Medulla oblongata (tissue), 1 donor: ENCODE results near the gene SERINC5.
"Not testable (repeated sequence)": the region's sequence is repeated elsewhere in the genome, so short reads cannot be mapped to it uniquely, and the experiment has no call there.

Experiments used
- DNase-seq: peaks from one replicate; pipeline ENCODE4 v3.0.0-alpha.2; 2015; ENCODE audit errors: extremely low spot score

The SERINC5 gene

DNA sequence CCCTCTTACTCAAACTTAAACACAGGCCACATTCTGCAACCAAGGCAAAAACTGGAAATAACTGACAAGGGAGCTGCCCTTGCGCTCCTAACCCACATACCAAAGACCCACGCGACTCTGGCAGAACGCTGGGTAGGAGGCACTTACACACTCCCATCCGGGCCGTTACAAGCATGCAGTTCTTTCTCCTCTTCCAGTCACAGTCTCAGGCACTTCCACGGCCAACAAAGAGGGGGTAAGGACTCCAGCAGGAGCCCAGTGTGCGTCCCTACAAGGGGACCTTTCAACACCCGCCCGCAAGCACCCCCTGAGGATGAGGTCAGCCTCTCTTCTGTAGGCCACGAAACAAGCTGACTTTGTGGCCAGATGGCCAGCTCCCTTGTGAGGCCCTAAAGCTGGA lies 57.4 kb downstream of the SERINC5 start:
- DNase-seq = peak; percentile 90

DNA sequence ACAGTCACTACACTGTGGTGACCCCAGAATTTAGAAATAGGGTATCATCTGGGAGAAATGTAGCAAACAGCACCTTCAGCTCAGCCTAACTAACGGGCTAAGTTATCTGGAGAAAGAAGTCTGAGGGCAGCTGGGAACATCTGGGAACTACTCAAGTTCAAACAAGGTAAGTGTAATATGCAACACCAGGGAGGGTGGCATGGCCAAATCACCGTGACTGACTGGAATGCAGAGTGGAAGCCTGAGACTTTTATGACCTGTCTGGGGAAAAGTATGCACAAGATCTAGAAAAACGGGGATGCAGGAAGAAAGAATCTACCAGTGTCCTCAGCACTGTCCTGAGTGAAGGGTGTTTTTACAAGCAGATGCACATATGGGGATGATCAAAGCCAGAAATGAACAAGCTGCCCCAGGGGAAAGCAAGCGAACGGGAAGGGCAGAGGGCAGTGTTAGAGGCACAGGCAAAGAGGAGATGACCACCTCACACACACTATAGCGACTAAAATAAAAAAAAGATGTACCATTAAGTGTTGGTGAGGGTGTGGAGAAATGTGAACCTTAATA lies 59.9 kb downstream of the SERINC5 start:
- DNase-seq = no peak

DNA sequence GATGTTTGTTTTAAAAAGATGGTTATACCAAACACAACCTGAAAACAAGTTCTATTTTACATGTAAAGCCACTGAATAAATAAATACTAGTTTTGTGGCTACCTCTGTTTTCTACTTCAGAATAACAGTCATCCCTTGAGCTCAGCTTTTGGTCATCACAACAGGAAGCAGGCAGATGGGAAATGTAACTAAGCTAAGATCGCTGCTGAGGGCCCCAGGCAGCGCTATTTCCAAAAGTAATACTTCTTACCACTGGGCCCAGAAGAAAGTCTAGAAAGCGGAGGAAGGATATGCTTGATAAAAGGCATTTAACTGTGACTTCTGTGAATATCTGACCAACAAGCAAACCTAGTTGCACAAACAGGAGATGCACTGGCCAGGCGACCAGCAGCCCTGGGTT lies 61.4 kb downstream of the SERINC5 start:
- DNase-seq = no peak

DNA sequence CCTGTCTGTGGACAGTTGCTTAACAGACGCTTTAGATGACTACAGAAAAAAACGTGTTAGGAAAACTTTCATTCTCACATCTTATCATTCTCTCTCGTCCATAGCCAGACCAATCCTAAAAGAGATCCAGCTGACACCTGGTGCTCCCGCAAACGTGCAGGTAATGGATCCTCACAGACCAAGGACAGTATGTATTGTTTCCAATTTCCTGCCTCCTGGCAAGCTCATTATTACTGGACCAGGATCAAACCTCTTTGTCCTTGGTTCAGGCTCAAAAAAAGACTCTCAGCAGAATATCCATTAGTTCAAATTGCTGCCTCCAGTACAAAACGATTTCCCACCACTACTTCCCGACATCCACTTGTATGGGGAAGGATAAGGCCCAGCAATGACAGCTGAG lies 62.4 kb downstream of the SERINC5 start:
- no peak for DNase-seq

DNA sequence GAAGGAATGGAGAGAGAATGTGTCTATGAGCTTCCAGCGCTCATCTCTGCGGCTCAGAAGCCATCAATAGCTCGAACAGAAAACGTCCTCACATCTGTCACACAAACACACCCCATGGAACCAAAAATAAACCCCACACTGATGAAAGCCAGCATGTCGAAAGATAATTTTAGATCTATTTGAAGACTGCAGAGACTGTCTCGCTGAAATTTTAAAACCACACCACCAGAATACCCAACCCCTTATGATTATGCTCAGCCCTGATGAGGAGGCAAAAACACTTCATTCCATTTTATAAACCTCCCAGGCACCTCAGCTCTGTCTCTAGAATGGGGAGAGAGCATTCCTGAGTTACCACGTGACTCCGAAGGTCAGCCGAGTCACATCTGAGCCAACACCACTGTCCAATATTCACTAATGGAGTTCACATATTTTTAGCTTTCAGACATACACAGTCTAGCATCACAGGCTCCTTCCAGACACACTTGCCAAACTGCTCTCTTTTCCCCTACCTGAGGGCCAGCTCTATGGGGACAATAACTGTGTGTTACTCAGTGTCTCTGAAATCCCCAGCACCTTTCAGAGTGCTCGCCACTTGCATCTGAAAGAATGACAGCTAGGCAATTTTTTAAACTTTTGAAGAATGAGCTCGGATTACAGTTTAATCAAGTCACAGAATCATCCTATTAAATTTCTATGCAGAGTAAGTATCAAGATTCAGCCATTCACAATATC lies 63.2 kb downstream of the SERINC5 start:
- no peak for DNase-seq

DNA sequence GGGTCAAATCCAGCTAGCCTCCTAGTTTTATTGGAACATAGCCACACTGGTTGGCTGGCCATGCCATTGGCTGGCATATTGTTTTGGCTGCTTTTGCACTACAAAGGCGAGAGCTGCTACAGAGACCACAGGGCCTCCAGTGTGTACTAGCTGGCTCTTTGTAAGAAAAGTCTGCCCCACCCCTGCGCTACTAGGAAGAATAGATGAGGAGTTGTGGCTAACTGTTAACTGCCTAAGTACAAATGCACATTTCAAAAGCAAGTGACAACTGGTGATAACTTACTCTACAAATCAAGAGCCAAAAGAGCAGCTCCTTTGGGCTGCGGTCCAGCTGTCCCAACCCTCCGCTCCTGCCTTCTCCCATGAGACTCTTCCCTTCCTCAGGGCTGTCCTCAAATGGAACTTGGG lies 63.9 kb downstream of the SERINC5 start:
- DNase-seq = peak; percentile 79

DNA sequence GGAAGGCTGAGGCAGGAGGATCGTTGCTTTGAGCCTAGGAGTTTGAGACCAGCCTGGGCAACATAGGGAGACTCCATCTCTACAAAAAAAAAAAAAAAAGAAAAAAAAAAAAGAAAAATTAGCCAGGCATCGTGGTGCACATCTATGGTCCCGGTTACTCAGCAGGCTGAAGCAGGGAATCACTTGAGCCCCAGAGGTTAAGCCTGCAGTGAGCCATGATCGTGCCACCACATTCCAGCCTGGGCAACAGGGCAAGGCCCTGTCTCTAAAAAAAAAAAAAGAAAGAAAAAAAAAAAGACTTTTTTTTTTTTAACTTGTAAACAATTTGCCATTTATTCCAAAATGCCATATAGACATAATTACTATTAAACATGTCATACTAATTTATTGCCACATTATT lies 64.5 kb downstream of the SERINC5 start:
- DNase-seq = no peak

DNA sequence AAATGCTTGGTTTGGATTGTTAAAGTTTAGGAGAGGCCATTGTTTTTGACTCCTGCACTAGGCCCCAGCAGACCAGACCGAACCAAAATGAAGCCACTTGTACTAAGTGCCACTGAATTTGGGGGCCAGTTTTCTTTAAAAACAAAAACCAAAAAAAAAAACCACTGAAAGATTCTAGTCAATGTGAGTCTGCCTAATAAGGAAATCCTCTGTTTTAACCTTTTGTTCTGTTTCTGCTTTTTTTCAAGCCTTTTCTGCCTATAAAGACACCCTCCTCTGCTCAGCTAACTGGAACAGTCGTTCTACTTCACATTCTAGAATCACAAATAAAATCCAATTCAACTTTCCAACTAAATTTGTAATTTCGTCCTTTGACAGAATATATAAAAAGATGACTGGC lies 64.9 kb downstream of the SERINC5 start:
- no peak for DNase-seq

DNA sequence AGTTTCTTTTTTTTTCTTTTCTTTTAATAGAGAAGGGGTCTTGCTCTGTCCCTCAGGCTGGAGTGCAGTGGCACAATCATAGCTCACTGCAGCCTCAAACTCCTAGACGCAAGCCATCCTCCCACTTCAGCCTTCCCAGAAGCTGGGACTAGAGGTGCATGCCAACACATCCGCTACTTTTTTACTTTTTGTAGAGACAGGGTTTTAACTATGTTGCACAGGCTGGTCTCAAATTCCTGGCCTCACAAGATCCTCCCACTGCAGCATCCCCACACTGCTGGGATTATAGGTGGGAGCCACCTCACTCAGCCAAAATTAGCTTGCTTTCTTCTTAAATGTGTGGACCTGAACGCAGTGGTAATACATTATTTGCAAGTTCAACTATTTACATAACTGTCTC lies 66.1 kb downstream of the SERINC5 start:
- DNase-seq = no peak

DNA sequence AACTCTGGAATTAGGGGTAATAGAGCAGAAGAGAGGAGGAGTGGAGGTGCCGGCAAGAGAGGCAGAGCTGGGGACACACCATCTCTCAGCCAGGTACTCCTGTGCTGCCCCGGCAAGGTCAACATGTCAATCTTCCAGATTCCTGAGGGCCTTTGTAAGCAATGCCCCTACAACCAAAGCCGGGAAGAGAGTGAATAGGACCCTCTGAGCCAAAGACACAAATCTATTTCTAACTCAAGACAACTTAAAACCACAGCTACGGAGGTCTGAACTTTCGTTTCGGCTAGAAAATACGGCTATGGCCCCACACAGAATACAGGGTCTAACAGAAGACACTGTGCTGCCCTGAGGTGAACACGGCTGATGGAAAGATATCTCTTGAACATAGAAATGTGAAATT lies 66.6 kb downstream of the SERINC5 start:
- DNase-seq = no peak

DNA sequence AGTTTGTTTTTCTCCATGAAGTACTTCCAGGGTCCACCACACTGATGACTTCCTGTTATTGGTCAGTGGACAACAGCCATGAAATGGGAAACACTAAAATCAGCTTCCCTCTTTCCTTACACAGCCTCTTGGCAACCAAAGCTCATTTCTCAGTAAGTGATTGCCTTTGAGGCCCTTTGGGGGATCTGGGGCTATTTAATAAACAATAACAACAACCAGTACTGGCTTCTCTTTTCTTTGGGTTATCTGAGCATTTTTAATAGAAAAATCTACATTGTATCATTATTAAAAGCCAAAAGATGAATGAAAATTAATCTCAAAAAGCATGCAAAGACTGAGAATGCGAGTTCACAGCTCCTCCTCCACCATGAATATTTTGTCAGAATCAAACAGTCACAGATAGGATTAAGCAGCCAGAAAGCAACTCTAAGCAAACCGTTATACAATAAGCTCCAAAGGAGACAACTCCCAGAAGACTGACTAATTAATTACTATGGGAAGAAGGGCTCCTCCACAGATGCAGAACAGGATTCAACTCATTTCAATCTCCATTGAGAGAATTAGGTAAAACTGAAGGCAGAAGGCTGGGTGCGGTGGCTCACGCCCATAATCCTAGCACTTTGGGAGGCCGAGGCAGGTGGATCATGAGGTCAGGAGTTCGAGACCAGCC lies 68.3 kb downstream of the SERINC5 start:
- DNase-seq = no peak

DNA sequence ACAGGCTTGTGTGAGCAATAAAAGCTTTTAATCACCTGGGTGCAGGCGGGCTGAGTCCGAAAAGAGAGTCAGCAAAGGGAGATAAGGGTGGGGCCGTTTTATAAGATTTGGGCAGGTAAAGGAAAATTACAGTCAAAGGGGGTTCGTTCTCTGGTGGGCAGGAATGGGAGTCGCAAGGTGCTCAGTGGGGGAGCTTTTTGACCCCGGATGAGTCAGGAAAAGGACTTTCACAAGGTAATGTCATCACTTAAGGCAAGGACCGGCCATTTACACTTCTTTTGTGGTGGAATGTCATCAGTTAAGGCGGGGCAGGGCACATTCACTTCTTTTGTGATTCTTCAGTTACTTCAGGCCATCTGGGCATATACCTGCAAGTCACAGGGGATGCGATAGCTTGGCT lies 70.3 kb downstream of the SERINC5 start:
- DNase-seq = not testable (repeated sequence)

DNA sequence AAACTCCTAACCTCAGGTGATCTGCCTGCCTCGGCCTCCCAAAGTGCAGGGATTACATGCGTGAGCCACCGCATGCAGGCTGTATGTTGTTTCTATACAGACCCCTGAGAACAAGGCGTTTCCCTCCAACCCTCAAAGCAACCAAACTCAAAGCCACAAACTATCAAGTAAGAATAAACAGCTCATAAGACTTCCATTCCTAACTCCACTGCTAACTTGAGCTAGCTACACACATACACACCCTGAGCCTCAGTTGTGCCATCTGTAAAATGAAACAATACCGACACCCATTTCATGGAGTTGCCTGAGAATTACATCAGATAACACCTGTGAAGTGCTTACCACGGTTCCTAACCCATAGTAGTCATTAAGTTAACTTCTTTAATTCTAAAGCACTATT lies 70.8 kb downstream of the SERINC5 start:
- no peak for DNase-seq

DNA sequence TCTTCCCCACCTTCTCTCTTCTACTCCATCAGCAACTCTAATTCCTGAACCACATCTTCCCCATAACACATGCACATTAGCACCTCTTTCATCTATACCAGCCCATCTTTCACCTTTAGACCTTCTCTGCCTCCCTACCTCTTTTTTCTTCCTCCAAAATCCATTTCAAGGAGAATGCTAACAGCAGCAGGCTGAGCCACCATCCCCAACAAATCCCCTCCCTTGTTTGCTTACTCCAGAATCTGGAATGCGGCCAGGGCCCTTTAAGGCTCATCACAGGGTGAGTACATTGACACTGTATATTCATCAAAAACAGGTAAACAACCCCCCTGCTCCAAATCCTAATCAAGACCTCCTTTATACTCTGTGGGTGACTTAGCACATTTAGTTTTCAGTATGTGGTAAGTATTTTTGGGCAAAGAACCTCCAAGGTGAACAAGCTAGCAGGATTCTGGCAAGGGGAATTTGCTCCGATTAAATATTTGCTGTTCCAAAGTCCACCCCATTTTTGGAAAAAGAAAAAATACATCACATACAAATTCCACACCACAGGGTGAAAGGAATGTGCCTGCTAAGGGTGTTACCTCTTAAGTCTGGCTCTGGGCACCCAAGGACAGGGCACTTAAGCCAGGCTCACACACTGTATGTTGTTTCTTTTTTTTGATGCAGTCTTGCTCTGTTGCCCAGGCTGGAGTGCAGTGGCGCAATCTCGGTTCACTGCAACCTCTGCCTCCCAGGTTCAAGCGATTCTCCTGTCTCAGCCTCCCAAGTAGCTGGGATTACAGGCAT lies 71.4 kb downstream of the SERINC5 start:
- DNase-seq = no peak

DNA sequence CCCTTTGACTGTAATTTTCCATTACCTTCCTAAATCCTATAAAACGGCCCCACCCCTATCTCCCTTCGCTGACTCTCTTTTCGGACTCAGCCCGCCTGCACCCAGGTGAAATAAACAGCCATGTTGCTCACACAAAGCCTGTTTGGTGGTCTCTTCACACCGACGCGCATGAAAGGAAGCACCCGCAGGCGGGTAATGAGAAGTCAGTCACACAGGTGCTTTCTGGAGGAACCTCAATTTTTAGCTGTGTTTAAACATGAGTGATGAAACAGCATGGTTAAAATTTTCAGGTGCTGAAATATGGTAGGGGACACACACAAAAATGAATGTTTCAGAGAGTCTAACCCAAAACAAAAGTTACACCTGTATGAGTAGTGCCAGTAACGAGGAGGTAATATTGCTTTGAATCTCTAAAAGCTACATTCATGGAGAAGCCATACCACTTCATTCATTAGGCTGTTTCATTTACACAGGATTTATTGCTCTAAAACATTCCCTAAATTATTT lies 72.1 kb downstream of the SERINC5 start:
- not testable (repeated sequence) for DNase-seq

DNA sequence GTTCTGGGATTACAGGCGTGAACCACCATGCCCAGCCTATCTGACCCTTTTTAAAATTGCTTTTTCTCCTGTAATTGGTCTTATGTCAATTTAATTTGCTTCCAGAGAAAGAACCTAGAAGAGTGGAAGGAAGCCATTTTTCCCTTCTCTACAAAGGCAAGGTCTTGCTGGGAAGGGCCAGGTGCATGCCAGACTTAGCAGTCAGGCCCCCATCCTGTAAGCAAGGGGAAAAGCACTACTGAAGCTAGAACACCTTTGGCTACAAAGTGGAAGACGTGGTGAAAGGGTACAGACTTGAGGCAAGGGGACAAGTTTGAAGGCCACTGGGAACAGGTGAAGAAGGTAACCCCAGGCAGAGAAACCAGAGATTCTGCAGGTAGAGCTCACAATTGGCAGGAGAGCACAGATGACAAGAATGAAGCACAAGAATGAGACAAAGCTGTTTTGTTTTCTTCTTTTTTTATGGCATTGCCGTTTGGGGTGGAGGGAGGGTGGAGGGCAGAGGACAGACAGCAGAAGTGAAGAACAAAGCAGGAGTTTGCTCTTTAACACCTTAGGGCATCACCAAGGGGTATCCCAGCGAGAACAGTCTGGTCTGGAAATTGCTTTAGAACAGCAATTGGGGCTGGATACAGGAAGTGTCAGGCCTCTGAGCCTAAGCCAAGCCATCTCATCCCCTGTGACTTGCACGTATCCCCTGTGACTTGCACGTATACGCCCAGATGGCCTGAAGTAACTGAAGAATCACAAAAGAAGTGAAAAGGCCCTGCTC lies 72.9 kb downstream of the SERINC5 start:
- DNase-seq = no peak

DNA sequence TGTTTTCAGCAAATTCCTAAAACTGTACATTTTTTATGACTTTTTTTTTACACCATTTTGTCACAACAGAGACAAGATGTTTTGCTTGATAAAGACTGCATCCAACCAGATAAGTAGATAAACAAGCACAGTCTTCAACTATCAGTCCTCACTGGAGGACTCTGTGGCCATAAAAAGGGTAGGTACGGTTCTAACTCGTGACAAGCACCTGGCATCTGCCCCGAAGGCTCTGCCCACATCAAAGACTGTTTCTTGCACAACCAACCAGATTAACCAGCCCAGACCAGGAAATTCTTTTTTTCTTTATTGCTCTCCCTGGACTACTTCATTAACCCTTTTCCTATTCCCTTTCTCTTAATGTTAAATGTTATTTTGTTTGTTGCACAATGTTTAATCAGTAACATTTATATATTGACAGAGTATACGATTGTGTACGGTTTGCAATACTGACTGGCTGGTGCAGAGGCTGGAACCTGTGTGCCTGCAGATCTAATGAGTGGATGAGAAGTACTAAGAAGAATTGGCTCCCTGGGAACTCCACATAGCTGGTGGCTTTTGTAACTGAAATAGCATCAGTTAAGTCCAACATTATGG lies 74.1 kb downstream of the SERINC5 start:
- DNase-seq = no peak

DNA sequence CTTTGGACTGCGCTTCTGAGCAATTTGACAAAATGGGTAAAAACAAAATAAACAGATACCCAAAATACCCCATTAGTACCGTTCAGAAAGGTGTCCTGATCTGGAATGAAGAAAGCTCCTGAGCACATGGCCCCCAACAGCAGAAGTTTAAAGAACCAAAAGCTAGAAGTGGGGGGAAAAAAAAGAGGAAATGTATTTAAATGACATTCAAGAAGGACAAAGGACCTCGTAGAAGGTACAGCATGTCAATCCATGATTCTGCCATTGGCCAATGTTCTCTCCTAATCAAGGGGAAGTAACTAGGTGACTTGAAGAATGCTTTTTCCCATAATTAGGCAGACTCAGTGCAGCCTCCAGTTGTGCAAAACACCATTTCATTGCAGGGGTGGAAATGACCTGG lies 78.6 kb downstream of the SERINC5 start:
- DNase-seq = no peak

DNA sequence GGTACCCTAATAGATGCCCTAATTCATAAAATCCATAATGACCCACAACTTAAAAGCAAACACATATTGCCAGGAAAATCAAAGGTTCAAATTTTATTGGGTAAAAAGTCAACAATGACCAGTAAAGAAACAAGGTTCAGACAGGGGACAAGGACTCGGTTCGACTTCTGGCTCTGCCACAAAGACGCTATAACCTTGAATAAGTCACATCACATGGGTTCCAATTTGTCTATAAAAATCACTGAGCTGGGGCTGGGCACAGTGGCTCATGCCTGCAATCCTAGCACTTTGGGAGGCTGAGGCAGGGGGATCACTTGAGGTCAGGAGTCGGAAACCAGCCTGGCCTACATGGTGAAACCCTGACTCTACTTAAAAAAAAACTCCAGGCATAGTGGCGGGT lies 80.5 kb downstream of the SERINC5 start:
- no peak for DNase-seq

DNA sequence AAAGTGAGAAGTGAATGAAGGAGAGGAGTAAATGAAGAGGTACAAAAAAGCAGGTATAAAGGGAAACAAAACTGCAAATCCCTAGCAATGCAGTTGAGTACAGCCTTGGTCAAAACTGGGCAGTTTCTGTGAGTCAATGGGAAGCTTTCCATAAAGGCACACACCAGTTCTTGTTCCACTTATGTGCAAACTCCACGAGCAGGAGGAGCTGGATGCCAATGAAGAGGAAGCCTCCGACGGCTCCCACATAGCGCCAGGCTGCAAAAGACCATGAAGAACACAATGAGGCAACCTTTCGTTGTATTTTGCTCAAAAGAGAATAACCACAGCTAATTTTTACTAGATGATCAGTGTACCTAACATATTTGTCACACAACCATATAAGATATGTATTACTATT lies 81.1 kb downstream of the SERINC5 start:
- DNase-seq = no peak

DNA sequence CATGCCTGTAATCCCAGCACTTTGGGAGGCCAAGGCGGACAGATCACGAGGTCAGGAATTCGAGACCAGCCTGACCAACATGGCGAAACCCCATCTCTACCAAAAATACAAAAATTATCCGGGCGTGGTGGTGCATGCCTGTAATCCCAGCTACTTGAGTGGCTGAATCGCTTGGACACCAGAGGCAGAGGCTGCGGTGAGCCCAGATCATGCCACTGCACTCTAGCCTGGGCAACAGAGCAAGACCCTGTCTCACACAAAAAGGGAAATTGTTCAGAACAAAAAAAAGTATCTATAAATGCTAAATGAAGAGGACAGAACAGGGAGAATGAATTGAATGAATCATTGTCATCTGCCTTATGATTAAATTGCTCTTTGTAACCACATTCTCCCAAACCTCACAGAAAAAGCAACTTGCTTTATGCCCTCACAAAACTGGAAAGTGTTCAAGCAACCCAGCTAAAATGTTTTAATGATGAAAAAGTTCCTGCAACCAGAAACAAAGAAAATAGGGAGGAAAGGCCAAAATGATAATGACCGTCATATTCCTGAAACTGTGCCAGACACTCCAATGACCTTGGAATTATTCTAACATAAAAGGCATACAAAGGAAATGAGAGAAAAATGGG lies 83.7 kb downstream of the SERINC5 start:
- DNase-seq = no peak
